ELR (cell line): ENCODE results near the gene HHIP.
A peak's percentile ranks its signal among the peaks of the same experiment; 100 is the strongest.

Source experiments
- DNase-seq: peaks from one replicate; pipeline ENCODE4 v3.0.0-alpha.2; 2015; ENCODE audit warnings: low read depth

HHIP gene

GRCh38 chr4:144705601-144706590 lies 59.9 kb downstream of the HHIP start:
- DNase-seq: no peak

GRCh38 chr4:144709159-144709558 lies 63.2 kb downstream of the HHIP start:
- DNase-seq: peak; percentile 94

DNA sequence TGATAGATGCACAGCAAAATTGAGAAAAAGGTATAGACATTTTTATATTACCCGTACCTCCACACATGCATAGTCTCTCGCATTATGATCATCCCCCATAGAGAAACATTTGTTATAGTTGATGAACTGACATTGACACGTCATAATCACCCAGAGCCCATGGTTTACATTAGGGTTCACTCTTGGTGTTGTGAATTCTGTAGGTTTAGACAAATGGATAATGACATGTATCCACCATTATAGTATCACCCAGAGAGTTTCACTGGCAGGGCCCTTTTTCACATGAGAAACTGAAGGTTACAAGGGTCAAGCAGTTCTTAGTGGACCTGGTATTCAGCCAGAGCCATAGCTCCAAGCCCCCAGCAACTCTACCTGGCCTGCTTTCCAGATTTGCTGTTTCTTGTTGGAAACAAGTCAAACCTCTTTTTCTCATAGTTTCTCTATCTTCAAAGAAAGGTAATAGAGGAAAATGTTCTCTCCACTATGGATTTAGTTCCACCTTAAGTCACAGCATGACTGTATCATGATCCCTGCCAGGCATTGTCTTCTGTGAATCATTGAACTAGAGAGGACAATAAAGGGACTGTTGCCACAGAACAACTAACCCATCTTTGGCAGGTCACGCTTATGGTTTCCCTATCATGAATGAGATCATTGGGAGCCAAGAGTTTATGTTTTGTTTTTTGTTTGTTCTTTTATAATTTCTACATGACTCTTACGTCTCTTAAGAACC lies 64.0 kb downstream of the HHIP start:
- DNase-seq: peak; percentile 92

GRCh38 chr4:144710526-144710912 lies 64.6 kb downstream of the HHIP start:
- no peak for DNase-seq

GRCh38 chr4:144711700-144712456 lies 65.9 kb downstream of the HHIP start:
- DNase-seq: no peak

GRCh38 chr4:144712775-144713174 lies 66.8 kb downstream of the HHIP start:
- DNase-seq: peak; percentile 63

GRCh38 chr4:144714166-144714565 lies 68.2 kb downstream of the HHIP start:
- DNase-seq: peak; percentile 76

GRCh38 chr4:144715230-144715629 lies 69.3 kb downstream of the HHIP start:
- no peak for DNase-seq

- DNase-seq: peak; percentile 83
Observed at GRCh38 chr4:144716778-144717177, 70.8 kb downstream of the HHIP start.

DNA sequence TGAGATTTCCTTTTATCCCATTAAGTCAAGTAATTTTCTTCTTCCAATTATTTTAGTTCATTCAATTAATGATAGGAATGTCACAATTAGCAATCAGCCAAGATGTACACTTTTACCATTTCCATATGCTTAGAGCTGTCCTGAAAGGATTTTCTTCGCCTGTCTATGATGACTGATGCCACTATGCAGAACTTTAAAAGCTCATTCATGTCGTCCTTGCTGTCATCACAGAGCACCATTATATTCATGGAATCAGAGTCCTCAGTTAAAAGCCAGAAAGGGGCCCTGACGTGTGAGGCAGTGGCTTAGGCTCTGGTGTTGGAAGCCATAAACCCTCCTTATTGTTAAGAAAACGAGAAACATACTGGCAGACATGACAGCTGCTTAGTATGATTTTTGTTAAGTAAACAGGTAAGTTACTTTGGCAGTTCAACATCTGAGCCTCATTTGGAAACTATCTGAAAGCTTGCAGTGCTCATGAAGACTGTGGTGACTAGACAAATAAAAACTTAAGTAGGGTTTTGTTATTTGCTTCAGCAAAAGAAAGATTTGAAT lies 73.1 kb downstream of the HHIP start:
- no peak for DNase-seq

DNA sequence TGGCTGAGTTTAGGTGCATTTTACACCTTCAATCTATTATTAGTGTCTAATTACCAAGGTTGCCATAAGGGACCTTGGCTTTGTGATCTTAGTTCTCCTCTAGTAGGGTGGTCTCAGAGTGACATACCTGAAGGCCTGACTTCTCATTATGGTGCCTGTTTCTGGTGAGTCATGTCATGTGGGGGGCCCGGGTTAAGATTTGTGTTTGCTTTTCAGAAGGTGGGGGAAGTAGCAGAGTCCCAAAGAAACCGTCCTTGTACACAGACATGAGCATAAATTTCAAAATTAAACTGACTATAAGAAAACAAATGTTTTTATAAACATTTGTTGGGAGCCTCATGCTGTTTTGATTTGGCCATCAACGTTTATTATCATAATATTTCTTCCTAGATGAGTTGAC lies 74.5 kb downstream of the HHIP start:
- DNase-seq: no peak

- no peak for DNase-seq
Observed at GRCh38 chr4:144721994-144722393, 76.0 kb downstream of the HHIP start.

DNA sequence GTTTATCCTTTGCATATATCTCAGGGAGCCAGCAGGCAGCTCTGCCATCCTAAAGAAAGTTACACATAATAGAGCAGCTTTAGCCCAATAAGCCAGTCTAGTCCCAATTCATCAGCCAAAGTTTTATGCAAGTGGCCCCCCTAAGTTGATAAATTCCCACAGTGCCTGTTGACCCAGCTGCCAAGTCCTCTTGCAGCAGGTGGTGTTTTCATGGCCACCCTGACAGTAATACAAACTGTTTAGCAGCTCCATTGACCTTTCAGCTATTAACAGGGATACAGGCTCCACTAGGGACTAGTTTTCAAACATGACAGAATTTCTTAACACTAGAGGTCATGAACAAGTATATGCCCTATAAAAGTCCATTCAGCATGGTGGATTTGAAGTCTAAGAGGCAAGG lies 77.5 kb downstream of the HHIP start:
- DNase-seq: no peak

- no peak for DNase-seq
Observed at GRCh38 chr4:144729175-144729574, 83.2 kb downstream of the HHIP start.

DNA sequence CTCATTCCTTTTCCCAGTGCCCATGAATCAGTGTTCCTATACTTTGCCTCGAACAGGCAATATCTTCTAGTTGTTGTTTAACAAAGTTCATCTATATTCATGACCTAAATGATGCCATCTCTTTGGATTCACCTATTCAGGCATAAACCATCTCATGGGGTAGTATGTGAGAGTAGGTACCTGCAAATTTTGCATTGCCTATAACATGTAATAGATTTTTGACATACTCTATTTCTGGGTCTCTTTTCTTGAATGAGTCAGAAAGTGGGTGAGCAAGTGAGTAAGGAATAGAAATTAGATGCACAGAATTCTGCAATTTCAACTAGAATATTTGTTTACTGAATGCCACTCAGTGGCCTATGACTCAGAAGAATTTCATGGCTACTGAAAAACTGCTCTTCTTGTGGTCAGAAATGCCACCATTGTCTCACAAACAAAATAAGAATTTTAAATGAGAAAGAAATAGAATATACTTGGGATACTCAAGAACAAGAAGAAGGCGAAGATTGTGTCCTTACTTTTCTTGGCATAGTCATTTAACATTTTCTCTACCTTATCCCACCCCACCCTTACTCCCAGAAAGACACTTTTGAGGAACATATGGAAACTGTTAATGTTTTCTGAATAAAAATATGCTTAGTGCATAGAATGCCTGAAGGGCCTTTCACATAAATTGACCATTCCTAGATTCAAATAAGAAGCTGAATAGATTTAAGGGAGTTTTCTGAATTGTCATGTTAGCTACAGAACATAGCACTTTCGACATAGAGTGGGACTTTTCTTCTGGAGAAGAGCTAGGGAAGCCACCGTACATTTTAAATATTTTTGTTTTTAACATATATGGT lies 86.8 kb downstream of the HHIP start:
- DNase-seq: peak; percentile 76

GRCh38 chr4:144733566-144733965 lies 87.6 kb downstream of the HHIP start:
- no peak for DNase-seq

GRCh38 chr4:144734522-144734921 lies 88.6 kb downstream of the HHIP start:
- peak; percentile 74 for DNase-seq

- no peak for DNase-seq
Observed at GRCh38 chr4:144738649-144739048, 92.7 kb downstream of the HHIP start.

- DNase-seq: no peak
Observed at GRCh38 chr4:144739511-144740033, 93.6 kb downstream of the HHIP start.

DNA sequence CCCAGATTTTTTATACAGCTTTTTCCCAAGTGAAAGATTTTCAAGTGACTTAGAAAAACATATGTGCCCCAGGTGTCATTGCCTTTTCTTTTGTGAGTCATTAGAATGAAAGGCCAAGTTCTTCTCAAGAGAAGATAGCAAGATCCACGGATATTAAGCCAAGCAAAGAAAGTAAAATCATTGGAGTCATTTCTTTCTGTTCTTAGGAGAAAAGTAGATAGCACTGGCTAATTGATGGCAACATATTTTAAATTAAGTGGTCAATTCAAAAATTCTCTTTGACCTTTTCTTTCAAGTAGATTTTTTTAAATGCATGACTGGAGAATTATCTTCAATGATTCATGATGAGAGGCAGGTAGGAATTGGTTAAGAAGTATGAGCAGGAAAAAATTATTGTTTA lies 94.4 kb downstream of the HHIP start:
- DNase-seq: peak; percentile 17
